IPS DF 4.7 (cell line): ENCODE measurements around the gene SPRR2E.
A peak's percentile ranks its signal among the peaks of the same experiment; 100 is the strongest.
"Not testable (repeated sequence)": the region's sequence is repeated elsewhere in the genome, so short reads cannot be mapped to it uniquely, and the experiment has no call there.

Source experiments
- DNase-seq: peaks from one replicate; pipeline ENCODE4 v3.0.0-alpha.2; 2013; ENCODE audit warnings: low spot score; ENCODE audit errors: extremely low read depth

The SPRR2E gene

DNA sequence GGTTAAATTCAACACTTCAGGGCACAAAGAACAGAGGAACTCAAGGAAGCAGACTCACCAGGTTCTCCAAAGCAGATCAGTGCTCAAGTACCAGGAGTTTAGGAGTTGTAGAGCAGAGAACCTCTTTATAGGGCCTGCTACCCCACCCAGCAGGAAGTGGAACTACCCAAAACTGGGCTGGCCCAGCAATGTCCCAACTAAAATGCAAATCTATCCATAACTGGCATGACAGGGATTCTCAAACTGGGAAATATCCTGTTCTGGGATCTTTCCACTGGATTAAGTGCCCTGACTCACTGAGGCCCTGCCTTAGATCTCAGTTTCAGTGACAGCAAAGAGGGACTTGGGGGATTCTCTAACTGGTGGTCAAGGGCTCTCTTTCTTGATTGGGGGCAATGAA, at the start of gene SPRR2E:
SPRR2E (minus strand) TSS at position 101 of the 400 bp plus-strand sequence. CDS start 775 bp downstream, outside the sequence.
- no peak for DNase-seq

DNA sequence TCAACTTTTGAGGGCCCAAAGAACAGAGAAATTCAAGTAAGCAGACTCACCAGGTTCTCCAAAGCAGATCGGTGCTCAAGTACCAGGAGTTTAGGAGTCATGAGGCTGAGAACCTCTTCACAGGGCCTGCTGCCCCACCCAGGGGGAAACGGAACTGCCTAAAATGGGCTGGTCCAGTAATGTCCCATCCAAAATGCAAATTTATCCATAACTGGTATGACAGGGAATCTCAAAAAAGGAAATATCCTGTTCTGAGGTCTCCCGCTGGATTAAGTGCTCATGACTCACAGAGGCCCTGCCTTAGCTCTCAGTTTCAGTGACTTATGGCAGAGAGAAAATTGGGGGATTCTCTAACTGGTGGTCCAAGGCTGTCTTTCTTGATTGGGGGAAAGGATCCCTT, 47.1 kb upstream of the SPRR2E start:
- DNase-seq = no peak

GRCh38 chr1:153140484-153140883, 46.2 kb upstream of the SPRR2E start:
- no peak for DNase-seq

- no peak for DNase-seq
Observed at GRCh38 chr1:153133743-153134142, 39.4 kb upstream of the SPRR2E start.

DNA sequence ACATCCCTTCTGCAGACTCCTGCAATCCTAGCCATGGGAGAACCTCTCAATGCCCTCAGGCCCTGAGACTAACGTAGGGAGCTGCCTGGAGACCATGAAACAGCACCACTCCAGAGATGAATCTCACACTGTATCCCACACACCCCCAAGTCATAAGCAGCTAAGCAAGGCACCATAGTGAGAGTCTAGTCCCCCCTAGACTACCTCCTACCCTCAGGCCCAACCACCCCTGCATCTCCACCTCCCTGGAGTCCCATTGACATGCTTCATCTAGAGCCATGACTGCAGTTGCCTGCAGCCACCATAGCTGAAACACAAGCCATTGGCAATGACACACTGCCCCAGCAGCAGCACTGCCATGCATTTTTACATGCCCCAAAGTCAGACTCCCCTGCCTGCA, 38.9 kb upstream of the SPRR2E start:
- no peak for DNase-seq

DNA sequence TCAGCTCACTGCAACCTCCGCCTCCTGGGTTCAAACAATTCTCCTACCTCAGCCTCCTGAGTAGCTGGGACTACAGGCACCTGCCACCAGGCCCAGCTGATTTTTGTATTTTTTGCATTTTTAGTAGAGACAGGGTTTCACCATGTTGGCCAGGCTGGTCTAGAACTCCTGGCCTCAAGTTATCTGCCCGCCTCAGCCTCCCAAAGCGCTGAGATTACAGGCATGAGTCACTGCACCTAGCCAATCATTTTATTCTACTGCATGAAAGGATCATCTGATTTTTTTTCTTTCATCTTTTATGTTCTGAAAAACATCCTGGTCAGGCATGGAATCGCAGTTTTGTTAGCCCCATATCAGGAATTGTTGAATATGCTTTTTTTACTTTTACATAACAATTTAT, 34.4 kb upstream of the SPRR2E start:
- not testable (repeated sequence) for DNase-seq

- no peak for DNase-seq
Observed at GRCh38 chr1:153127296-153127695, 33.0 kb upstream of the SPRR2E start.

- DNase-seq = no peak
Observed at GRCh38 chr1:153125536-153125935, 31.2 kb upstream of the SPRR2E start.

GRCh38 chr1:153123793-153124192, 29.5 kb upstream of the SPRR2E start:
- DNase-seq = not testable (repeated sequence)

DNA sequence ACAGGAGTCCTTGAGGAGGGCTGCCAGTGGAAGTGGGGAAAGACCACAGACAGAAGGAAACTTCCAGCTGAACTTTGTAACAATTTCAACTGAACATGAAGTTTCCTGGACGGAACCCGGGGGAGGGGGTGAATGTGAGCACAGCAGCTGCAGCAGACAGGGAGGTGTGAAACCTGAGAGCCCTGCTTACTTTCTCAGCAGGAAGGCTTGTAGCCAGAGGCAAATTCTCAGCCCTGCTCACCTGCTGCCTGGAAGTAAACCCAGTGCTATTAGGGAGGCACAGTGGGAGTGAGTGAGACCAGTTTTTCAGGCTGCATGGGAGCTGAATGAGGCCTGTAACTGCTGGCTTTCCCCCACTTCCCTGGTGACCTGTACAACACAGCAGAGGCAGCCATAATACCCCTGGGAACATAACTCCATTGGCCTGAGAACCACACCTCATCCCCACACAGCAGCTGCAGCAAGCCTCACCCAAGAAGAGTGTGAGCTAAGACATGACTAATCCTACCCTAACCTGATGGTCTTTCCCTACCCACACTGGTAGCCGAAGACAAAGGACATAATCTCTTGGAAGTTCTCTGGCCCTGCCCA, 28.6 kb upstream of the SPRR2E start:
- peak; percentile 94 for DNase-seq

- DNase-seq = no peak
Observed at GRCh38 chr1:153120945-153121344, 26.6 kb upstream of the SPRR2E start.

- no peak for DNase-seq
Observed at GRCh38 chr1:153119491-153119971, 25.2 kb upstream of the SPRR2E start.

DNA sequence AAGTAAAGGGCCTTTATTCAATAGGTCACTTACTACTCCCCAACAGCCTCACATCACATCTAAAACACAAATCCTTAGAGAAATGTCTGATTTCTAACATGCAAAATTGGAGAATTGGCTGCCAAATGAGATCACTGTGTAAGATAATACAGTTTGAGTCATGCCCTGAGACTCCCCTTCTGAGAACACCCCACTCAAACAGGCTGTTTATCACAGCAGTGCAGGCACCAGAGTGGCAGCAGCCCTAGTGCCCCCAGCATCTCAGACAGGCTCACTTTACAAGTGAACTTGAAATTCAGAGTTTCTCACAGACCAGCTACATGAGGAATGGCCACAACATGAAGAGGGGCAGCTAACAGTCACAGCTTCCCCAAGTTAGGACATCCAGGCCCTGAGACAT, 20.9 kb upstream of the SPRR2E start:
- not testable (repeated sequence) for DNase-seq

DNA sequence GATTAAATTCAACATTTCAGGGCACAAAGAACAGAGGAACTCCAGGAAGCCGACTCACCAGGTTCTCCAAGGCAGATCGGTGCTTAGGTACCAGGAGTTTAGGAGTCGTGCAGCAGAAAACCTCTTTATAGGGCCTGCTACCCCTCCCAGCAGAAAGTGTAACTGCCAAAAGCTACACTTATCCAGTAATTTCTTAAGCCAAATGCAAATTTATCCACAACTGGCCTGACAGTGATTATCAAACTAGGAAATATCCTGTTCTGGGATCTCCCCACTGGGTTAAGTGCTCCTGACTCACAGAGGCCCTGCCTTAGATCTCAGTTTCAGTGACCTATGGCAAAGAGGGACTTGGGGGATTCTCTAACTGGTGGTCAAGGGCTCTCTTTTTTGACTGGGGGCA, 19.1 kb upstream of the SPRR2E start, which contains the start of gene SPRR2F:
SPRR2F (minus strand) TSS at position 101 of the 400 bp plus-strand sequence. CDS start 783 bp downstream, outside the sequence.
- no peak for DNase-seq

DNA sequence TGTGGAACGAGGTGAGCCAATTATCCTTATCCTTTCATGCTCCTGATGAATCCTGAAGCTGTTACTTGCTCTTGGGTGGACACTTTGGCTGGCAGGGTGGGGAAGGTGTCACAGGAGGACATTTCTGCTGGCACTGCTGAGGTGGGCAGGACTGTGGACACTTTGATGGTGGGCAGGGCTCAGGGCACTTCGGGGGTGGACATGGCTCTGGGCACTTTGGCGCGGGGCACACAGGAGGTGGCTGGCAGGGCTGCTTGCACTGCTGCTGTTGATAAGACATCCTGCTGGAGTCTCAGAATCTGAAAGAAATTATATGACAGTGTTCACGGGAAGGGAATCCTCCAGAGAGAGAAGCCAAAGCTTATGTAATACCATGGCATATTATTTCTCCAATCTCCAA, 18.1 kb upstream of the SPRR2E start:
- DNase-seq = not testable (repeated sequence)

- no peak for DNase-seq
Observed at GRCh38 chr1:153100245-153100644, 5.9 kb upstream of the SPRR2E start.

- DNase-seq = no peak
Observed at GRCh38 chr1:153099461-153100045, 5.2 kb upstream of the SPRR2E start.

GRCh38 chr1:153095764-153096163, 1.4 kb upstream of the SPRR2E start:
- DNase-seq = no peak

DNA sequence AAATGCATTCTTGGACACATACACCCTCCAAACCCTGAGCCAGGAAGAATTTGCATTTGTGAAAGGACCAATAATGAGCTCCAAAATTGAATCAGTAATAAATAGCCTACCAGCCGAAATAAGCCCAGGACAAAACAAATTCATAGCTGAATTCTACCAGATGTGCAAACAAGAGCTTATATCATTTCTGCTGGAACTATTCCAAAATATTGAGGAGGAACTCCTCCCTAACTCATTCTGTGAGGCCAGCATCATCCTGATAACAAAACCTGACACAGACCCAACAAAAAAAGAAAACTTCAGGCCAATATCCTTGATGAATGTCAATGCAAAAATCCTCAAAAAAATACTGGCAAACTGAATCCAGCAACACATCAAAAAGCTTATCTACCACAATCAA, 6.7 kb downstream of the SPRR2E start:
- DNase-seq = no peak

- DNase-seq = no peak
Observed at GRCh38 chr1:153081736-153082135, 12.6 kb downstream of the SPRR2E start.

DNA sequence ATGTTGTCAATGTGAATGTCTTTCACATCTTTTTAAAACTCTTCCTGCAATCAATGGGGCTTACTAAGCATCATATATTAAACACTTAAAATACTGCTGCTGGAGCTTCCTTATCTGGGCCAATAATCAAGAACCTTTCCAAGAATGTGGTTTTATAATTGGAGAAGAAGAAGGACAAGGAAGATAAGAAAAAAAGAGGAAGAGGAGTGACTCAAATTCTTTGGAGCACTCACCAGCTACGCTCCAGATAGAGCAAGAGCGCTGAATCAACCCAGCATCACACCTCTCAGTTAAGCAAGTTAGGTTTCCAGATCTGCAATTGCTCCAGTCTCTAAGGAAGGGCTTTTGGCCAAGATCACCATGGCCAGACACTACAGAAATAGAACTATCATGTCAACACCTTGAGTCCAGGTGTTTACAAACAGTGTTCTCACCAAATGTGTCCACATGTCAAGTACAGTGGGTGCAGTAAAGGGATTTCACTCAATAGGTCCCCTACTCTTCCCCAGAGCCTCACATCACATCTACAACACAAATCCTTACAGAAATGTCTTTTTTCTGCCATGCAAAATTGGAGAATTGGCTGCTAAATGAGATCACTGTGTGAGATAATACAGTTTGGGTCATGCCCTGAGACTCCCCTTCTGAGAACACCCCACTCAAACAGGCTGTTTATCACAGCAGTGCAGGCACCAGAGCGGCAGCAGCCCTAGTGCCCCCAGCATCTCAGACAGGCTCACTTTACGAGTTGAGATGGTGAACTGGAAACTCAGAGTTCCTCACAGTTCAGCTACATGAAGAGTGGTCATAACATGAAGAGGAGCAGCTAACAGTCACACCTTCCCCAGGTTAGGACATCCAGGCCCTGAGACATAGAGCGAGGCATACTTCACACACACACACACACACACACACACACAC, 21.3 kb downstream of the SPRR2E start:
- DNase-seq = no peak

DNA sequence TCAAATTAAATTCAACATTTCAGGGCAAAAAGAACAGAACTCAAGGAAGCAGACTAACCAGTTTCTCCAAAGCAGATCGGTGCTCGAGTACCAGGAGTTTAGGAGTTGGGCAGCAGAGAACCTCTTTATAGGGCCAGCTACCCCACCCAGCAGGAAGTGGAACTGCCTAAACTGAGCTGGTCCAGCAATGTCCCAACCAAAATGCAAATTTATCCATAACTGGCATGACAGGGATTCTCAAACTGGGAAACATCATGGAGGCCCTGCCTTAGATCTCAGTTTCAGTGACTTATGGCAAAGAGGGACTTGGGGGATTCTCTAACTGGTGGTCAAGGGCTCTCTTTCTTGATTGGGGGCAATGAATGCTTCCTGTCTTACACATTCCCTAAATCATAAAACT, 22.8 kb downstream of the SPRR2E start, which contains the start of gene SPRR2B:
SPRR2B (minus strand) TSS at position 101 of the 400 bp plus-strand sequence. CDS start 772 bp downstream, outside the sequence.
- DNase-seq = no peak
